Mononuclear cell (primary cell): ENCODE results near the gene MOV10. TPM values are rescaled to one million over a fixed set of nuclear protein-coding genes. Genes with fewer than 3 reads are reported as not detected.
A peak's percentile ranks its signal among the peaks of the same experiment; 100 is the strongest.
"Not testable (repeated sequence)": the region's sequence is repeated elsewhere in the genome, so short reads cannot be mapped to it uniquely, and the experiment has no call there.

Experiments used
- H3K27me3 ChIP-seq: 2 replicates; pipeline ENCODE4 v1.6.0; 2011; ENCODE audit warnings: low read length, control low read depth; ENCODE audit not compliant: insufficient read depth
- H3K4me1 ChIP-seq: 2 replicates; pipeline ENCODE4 v1.5.1; 2011; ENCODE audit warnings: mild to moderate bottlenecking, low read length, control low read depth; ENCODE audit not compliant: insufficient read depth
- H3K4me3 ChIP-seq: 2 replicates; pipeline ENCODE4 v1.5.1; 2011; ENCODE audit warnings: mild to moderate bottlenecking, low read length, moderate library complexity
- H3K9me3 ChIP-seq: 2 replicates; pipeline ENCODE4 v1.5.1; 2011; ENCODE audit warnings: low read depth, mild to moderate bottlenecking, control low read depth, low read length
- total RNA-seq: library from RNA; depleted of rRNA; stranded (reverse); fragments of >200 nt; gene quantifications from one replicate; pipeline ENCODE4 v1.2.3, GENCODE V29; 2012

The MOV10 gene, protein sequence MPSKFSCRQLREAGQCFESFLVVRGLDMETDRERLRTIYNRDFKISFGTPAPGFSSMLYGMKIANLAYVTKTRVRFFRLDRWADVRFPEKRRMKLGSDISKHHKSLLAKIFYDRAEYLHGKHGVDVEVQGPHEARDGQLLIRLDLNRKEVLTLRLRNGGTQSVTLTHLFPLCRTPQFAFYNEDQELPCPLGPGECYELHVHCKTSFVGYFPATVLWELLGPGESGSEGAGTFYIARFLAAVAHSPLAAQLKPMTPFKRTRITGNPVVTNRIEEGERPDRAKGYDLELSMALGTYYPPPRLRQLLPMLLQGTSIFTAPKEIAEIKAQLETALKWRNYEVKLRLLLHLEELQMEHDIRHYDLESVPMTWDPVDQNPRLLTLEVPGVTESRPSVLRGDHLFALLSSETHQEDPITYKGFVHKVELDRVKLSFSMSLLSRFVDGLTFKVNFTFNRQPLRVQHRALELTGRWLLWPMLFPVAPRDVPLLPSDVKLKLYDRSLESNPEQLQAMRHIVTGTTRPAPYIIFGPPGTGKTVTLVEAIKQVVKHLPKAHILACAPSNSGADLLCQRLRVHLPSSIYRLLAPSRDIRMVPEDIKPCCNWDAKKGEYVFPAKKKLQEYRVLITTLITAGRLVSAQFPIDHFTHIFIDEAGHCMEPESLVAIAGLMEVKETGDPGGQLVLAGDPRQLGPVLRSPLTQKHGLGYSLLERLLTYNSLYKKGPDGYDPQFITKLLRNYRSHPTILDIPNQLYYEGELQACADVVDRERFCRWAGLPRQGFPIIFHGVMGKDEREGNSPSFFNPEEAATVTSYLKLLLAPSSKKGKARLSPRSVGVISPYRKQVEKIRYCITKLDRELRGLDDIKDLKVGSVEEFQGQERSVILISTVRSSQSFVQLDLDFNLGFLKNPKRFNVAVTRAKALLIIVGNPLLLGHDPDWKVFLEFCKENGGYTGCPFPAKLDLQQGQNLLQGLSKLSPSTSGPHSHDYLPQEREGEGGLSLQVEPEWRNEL
- total RNA-seq = 27.2 TPM

DNA sequence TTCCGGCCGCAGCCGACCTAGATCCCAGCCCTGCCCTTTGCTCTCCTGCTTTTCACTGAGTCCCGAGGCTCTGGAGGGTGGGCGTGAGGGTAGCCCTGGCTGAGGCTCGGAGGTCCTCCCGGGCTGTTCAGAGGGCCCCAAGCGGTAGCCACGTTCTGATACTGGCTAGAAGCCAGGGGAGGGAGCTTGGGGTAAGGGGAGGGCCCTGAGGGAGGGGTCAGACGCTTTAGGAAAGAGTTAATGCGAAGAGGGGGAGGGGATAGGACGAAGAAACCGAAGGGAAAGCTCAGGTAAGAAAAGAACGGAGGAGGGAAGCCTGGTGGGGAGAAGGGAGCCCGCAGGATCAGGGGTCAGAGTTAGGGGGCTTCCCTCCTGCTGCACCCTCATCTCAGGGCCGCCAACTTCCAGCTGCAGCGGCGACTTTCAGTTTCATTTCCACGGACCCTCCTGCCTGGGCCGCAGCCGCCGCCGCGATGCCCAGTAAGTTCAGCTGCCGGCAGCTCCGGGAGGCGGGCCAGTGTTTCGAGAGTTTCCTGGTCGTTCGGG is at the start of gene MOV10:
Gene MOV10, plus strand, starts transcription at position 220 of the 546 bp plus-strand sequence. Its CDS starts 254 bp downstream, at position 474.
- peak within 1 kb of the TSS; percentile 83 for H3K4me3 ChIP-seq
- H3K27me3 ChIP-seq = no peaks in the 10 kb centered on the region
- H3K4me1 ChIP-seq = peaks cover 30% of the 10 kb centered on the region
- H3K9me3 ChIP-seq = no peaks in the 10 kb centered on the region

GRCh38 chr1:112625696-112626095 is 48.8 kb upstream of the MOV10 start:
- no peaks in the 10 kb centered on the region for H3K27me3 ChIP-seq
- no peaks in the 10 kb centered on the region for H3K9me3 ChIP-seq
- no peak overlapping the region for H3K4me3 ChIP-seq
- H3K4me1 ChIP-seq = peaks cover 79% of the 10 kb centered on the region

GRCh38 chr1:112626193-112626592 is 48.3 kb upstream of the MOV10 start:
- peaks cover 77% of the 10 kb centered on the region for H3K4me1 ChIP-seq
- no peaks in the 10 kb centered on the region for H3K9me3 ChIP-seq
- H3K4me3 ChIP-seq = no peak overlapping the region
- H3K27me3 ChIP-seq = no peaks in the 10 kb centered on the region

GRCh38 chr1:112626887-112627286 is 47.6 kb upstream of the MOV10 start:
- Histone ChIP-seq H3K9me3 (no peaks in the 10 kb centered on the region), H3K27me3 (no peaks in the 10 kb centered on the region), H3K4me3 (no peak overlapping the region), H3K4me1 (peaks cover 75% of the 10 kb centered on the region)

DNA sequence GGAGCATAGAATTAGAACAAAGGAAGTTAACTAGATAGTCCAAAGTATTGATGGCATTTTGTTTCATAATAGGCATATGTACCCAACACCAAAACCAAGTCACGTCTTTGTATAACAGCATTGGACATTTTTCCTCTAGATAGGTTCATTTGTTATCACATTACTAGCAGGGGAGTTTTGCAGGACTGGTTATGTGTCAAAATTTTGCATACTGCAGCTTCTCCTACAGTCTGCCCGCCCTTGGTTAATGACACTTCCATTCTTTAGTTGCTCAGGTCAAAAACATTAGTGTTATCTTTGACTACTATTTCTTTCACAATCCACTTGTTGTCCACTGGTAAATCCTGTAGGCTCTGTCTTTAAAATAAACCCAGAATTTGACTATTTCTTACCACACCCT is 45.9 kb upstream of the MOV10 start:
- Histone ChIP-seq H3K4me3 (no peak overlapping the region), H3K9me3 (no peaks in the 10 kb centered on the region), H3K4me1 (peaks cover 73% of the 10 kb centered on the region), H3K27me3 (no peaks in the 10 kb centered on the region)

- Histone ChIP-seq H3K9me3 (no peaks in the 10 kb centered on the region), H3K27me3 (no peaks in the 10 kb centered on the region), H3K4me3 (no peak overlapping the region), H3K4me1 (peaks cover 68% of the 10 kb centered on the region)
Measured at GRCh38 chr1:112629256-112629655, 45.2 kb upstream of the MOV10 start.

GRCh38 chr1:112633628-112634027 is 40.8 kb upstream of the MOV10 start:
- Histone ChIP-seq H3K27me3 (no peaks in the 10 kb centered on the region), H3K4me3 (no peak overlapping the region), H3K4me1 (peaks cover 51% of the 10 kb centered on the region), H3K9me3 (no peaks in the 10 kb centered on the region)

GRCh38 chr1:112634367-112634766 is 40.1 kb upstream of the MOV10 start:
- Histone ChIP-seq H3K4me3 (no peak overlapping the region), H3K4me1 (peaks cover 45% of the 10 kb centered on the region), H3K27me3 (no peaks in the 10 kb centered on the region), H3K9me3 (no peaks in the 10 kb centered on the region)

- Histone ChIP-seq H3K27me3 (no peaks in the 10 kb centered on the region), H3K4me1 (peaks cover 30% of the 10 kb centered on the region), H3K4me3 (no peak overlapping the region), H3K9me3 (no peaks in the 10 kb centered on the region)
Measured at GRCh38 chr1:112636056-112636455, 38.4 kb upstream of the MOV10 start.

DNA sequence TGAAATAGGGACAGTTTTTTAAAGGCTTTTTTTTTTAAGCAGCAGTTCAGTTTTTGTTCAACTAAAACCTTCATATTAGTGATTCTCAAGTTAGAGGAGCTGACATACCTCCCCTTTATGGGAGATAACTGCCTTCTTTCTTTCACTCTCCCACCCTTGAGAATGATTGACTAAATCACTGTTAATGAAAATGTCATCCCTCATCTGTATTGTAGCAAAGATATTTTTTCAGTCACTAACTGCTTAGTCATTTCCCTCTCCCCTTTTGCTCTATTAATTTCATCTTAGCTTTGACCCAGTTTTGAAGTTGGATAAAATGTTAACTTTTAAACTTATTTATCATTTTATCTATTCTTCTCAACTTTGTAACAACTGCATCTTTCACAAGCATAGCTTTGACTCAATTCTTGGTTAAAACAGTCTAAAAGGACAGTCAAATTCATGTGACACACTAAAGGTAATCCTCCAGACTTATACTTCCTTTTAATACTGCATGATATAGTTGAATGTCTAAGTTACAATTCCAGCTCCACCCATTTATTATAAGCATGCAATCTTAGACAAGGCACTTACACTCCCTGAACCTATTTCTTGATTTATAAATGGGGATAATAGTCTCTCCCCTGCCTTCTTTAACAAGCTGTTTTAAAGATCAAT is 37.7 kb upstream of the MOV10 start:
- H3K4me3 ChIP-seq = no peak overlapping the region
- no peaks in the 10 kb centered on the region for H3K27me3 ChIP-seq
- H3K4me1 ChIP-seq = peaks cover 27% of the 10 kb centered on the region
- no peaks in the 10 kb centered on the region for H3K9me3 ChIP-seq

DNA sequence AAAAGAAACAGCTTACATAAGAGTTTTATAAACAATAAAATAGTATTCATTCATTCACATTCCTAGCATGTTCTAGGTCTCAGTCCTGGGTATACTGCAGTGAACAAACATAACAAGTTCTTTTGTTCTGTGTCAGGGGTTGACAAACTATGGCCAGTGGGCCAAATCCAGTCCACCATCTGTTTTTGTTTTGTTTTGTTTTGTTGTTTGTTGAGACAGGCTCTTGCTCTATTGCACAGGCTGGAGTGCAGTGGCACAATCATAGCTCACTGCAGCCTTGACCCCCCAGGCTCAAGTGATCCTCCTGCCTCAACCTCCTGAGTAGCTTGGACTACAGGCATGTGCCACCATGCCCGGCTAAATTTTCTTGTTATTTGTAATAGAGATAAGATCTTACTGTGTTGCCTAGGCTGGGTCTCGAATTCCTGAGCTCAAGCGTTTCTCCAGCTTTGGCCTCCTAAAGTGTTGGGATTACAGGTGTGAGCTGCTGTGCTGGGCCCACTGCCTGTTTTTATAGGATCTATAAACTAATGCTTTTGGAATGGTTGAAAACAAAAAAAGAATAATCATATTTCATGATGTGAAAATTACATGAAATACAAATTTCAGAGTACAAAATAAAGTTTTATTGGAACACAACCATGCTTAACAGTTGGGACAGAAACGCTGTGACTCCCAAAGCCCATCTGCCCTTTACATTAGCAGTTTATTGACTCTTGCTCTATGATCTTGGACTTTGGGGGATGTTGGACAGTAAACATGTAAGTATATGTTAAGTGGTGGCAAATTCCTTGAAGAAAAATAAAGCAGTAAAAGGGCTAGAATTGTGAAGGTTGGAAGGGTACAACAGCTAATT is 37.0 kb upstream of the MOV10 start:
- Histone ChIP-seq H3K4me3 (no peak overlapping the region), H3K27me3 (no peaks in the 10 kb centered on the region), H3K4me1 (peaks cover 20% of the 10 kb centered on the region), H3K9me3 (no peaks in the 10 kb centered on the region)

- H3K9me3 ChIP-seq = no peaks in the 10 kb centered on the region
- H3K4me1 ChIP-seq = peaks cover 20% of the 10 kb centered on the region
- no peaks in the 10 kb centered on the region for H3K27me3 ChIP-seq
- H3K4me3 ChIP-seq = no peak overlapping the region
Measured at GRCh38 chr1:112638110-112638428, 36.4 kb upstream of the MOV10 start.

- not testable (repeated sequence) for H3K4me3 ChIP-seq, H3K9me3 ChIP-seq, H3K27me3 ChIP-seq
- peaks cover 24% of the 10 kb centered on the region for H3K4me1 ChIP-seq
Measured at GRCh38 chr1:112640437-112640836, 34.0 kb upstream of the MOV10 start.

DNA sequence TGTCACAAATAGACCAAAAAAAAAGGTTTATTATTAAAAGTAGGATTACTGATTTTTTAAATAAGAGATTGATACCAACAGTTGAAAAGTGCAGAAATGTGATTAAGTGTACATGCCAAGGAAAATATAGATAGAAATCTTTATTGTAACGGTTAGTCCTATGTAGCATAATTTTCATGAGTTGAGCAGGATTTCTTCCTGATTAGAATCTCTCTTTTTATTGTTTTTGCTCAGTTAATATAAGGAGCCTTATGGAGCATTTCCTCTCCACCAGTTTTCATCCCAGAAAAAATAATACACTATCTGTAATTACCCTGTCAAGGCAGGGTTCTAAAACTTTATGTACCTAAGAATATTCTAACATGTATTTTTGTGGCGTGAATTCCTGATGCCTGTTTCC is 31.4 kb upstream of the MOV10 start:
- Histone ChIP-seq H3K27me3 (no peaks in the 10 kb centered on the region), H3K4me1 (peaks cover 20% of the 10 kb centered on the region), H3K9me3 (no peaks in the 10 kb centered on the region), H3K4me3 (no peak overlapping the region)
